Stomach (tissue), 4 donors: ENCODE results near the gene MYNN.

Experiments used
- EP300 ChIP-seq: sonication (generic); formaldehyde crosslinking; IDR thresholded peaks from one replicate; pipeline ENCODE4 v1.6.1; 2017; ENCODE audit warnings: antibody characterized with exemption
- POLR2A ChIP-seq, 4 donors: fragments of 450-650 bp; IDR thresholded peaks; one replicate each; pipeline ENCODE4 v1.6.1; 2016; ENCODE audit warnings: antibody characterized with exemption in 4 of 4, control low read depth in 2 of 4, mild to moderate bottlenecking in 1 of 4, moderate library complexity in 1 of 4
- POLR2AphosphoS5 ChIP-seq, 3 donors: sonication (generic); formaldehyde crosslinking; IDR thresholded peaks; one replicate each; pipeline ENCODE4 v1.6.1; 2016; ENCODE audit warnings: antibody characterized with exemption in 3 of 3
- TF ChIP-seq, protein P1 (sequence below), 7 experiments: fragments of 450-650 bp in 4 of 7; fragments of 200-600 bp in 3 of 7; sonication (generic) in 3 of 7; IDR thresholded peaks; one replicate each; pipeline ENCODE4 v1.5.1; 2016 to 2019; ENCODE audit warnings: antibody characterized with exemption in 7 of 7, control low read depth in 2 of 7, mild to moderate bottlenecking in 1 of 7

GRCh38 chr3:169750665-169751064, 22.5 kb upstream of the MYNN start:
- TF ChIP-seq, protein P1, sequence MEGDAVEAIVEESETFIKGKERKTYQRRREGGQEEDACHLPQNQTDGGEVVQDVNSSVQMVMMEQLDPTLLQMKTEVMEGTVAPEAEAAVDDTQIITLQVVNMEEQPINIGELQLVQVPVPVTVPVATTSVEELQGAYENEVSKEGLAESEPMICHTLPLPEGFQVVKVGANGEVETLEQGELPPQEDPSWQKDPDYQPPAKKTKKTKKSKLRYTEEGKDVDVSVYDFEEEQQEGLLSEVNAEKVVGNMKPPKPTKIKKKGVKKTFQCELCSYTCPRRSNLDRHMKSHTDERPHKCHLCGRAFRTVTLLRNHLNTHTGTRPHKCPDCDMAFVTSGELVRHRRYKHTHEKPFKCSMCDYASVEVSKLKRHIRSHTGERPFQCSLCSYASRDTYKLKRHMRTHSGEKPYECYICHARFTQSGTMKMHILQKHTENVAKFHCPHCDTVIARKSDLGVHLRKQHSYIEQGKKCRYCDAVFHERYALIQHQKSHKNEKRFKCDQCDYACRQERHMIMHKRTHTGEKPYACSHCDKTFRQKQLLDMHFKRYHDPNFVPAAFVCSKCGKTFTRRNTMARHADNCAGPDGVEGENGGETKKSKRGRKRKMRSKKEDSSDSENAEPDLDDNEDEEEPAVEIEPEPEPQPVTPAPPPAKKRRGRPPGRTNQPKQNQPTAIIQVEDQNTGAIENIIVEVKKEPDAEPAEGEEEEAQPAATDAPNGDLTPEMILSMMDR (IDR thresholded peaks at IDR 0.05), result no peak
- TF ChIP-seq EP300 (no peak), POLR2A (IDR thresholded peaks at IDR 0.05) (no peak), POLR2AphosphoS5 (IDR thresholded peaks at IDR 0.05) (peak in 1 of 3 donors; percentile 21)
